Immature natural killer cell (primary cell): ENCODE results near the gene ABHD16B. TPM values are rescaled to one million over a fixed set of nuclear protein-coding genes. Genes with fewer than 3 reads are reported as not detected.

Source experiments
- DNase-seq, 3 donors: peaks; one replicate each; pipeline ENCODE4 v3.0.0; 2022; ENCODE audit warnings: mixed read lengths in 1 of 3
- H3K27ac Mint-ChIP-seq, 6 donors: one replicate each; pipeline ENCODE4 v1.8.0; 2020; ENCODE audit warnings: mixed read lengths in 6 of 6, mild to moderate bottlenecking in 5 of 6, inconsistent platforms in 4 of 6, moderate library complexity in 3 of 6
- H3K27me3 Mint-ChIP-seq, 3 donors: one replicate each; pipeline ENCODE4 v1.8.0; 2020 to 2021; ENCODE audit warnings: low read depth in 3 of 3, mild to moderate bottlenecking in 3 of 3, mixed read lengths in 3 of 3, moderate library complexity in 3 of 3, inconsistent platforms in 1 of 3
- H3K36me3 Mint-ChIP-seq, 3 donors: one replicate each; pipeline ENCODE4 v1.8.0; 2020; ENCODE audit warnings: mixed read lengths in 3 of 3, inconsistent platforms in 2 of 3, mild to moderate bottlenecking in 2 of 3
- H3K4me1 Mint-ChIP-seq, 2 donors: one replicate each; pipeline ENCODE4 v1.8.0; 2020; ENCODE audit warnings: inconsistent platforms in 2 of 2, mild to moderate bottlenecking in 2 of 2, mixed read lengths in 2 of 2, moderate library complexity in 1 of 2
- H3K4me3 Mint-ChIP-seq, 5 donors: one replicate each; pipeline ENCODE4 v1.8.0; 2020; ENCODE audit warnings: mild to moderate bottlenecking in 5 of 5, mixed read lengths in 5 of 5, inconsistent platforms in 3 of 5, moderate library complexity in 3 of 5
- H3K9me3 Mint-ChIP-seq, 6 donors: one replicate each; pipeline ENCODE4 v1.8.0; 2020; ENCODE audit warnings: mild to moderate bottlenecking in 6 of 6, mixed read lengths in 6 of 6, inconsistent platforms in 4 of 6, moderate library complexity in 3 of 6
- polyA plus RNA-seq, 3 donors: library from polyadenylated mRNA; unstranded; fragments of 300-500 nt; fragmentation: Illumina TruSeq; gene quantifications; one replicate each; pipeline ENCODE4 v1.2.3, GENCODE V29; 2021

ABHD16B gene
- polyA plus RNA-seq, 3 donors from 2014 or later = 0.34 TPM; not detected in 2

DNA sequence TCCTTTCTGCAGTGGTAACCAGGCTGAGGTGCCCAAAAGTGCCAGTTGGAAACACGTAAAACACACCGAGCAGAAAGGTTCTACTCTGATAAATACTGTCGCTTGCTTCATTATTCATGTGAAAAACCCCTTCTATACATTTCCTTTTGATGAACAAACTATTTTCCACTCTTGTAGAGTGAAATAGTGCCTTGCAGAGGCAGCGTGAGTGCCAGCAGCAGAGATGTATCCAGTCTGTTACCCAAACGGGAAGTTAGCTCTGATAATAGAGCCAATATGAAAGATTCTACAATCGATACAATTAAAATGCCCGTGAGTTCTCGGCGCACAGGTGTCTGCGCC lies 31.7 kb upstream of the ABHD16B start:
- DNase-seq = no peak
- Mint-ChIP-seq H3K4me3 (peak overlapping the region; percentile 84 to 90 (median 86)), H3K4me1 (peaks cover 9 to 12% of the 10 kb centered on the region in 2 donors), H3K9me3 (peaks cover 0 to 2% (median 0%) of the 10 kb centered on the region in 6 donors), H3K36me3 (no peaks in the 10 kb centered on the region), H3K27me3 (peaks cover 9 to 26% (median 13%) of the 10 kb centered on the region in 3 donors), H3K27ac (peak overlapping the region in 2 of 6 donors; percentile 43 to 69)

DNA sequence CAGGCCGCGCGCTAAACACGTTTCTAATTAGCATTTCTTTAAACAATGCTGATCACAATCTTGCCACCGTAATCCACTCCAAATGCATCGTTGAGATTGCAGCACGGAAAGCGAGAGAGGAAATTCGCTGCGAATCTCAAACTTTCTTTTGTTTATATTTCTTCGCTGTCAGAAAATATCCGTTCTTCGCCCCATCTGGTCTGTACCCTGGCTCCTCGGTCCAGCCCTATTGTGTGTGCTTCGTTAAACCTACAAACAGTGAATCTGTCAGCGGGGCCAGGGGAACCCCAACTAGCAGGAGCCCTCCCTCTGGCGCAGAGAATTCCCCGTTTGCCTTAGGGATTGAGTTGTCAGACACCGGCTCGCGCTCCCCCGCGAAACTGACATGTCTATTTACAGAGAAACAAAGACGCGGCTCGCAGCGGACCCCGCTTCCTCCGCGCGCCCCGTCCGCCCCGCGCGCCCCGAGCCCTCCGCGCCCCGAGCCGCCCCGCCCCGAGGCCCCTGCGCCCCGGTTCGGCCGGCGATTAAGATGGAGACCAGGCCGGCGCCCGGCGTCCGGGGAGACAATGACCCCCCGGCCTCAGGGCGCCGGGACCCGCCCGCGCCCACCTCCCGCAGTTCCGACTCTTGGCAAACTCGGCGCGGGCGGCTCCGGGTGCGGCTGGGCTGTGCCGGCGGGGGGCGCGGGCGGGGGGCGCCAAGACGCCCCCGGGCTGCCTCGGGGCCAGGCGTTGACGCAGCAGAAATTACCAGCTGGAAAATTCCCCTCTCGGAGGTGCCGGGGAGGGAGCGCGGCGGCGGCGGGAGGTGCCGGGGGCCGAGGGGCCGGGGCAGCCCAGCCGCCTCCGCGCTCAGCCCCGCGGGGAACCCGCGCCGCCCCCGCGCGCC lies 31.1 kb upstream of the ABHD16B start:
- peak overlapping the region in 2 of 6 donors; percentile 43 to 69 for H3K27ac Mint-ChIP-seq
- peaks cover 9 to 26% (median 14%) of the 10 kb centered on the region in 3 donors for H3K27me3 Mint-ChIP-seq
- peak overlapping the region; percentile 84 to 90 (median 86) for H3K4me3 Mint-ChIP-seq

DNA sequence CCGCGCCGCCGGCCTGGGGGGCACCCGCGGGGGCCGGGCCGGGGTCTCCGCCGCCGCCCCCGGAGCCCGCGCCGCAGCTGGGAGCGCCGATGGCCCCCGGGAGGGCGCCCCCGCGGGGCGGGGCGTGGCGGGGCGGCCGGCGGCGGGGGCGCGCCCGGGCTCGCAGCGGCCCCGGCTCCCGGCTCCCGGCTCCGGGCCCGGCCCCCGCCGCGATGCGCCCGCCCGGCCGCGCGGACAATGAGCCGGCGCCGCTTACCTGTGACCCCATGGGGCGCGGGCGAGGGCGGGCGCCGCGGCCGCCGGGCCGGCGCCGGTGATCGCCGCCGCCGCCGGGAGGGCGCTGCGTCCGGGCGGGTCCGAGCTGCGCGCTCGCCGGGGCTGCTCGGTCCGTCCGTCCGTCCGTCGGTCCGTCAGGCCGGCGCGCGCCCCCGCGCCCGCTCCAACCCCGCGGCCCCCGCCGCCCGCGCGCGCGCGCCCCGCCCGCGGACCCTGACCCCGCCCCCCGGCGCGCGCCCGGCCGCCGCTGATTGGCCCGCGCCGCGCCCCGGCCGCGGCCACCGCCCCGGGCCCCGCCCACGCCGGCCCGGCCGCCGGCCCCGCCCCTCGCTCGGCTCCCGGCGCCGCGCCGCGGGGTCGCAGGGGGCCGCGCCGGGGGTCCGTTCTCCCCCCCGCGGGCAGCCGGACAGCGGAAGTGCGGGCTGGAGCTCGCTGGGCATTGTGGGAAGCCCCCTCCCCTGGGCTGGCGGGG lies 30.3 kb upstream of the ABHD16B start, which contains the start of gene ZBTB46:
Gene ZBTB46 (minus strand): TSS at position 424 of the 748 bp plus-strand sequence. CDS start 40,507 bp downstream, outside the sequence.
- H3K27me3 Mint-ChIP-seq = peaks cover 9 to 26% (median 14%) of the 10 kb centered on the region in 3 donors
- H3K4me3 Mint-ChIP-seq = peak within 1 kb of the TSS; percentile 84 to 90 (median 86)
- no peak within 1 kb of the TSS for H3K27ac Mint-ChIP-seq
- peak in 1 of 3 donors; percentile 15 for DNase-seq
- peaks cover 9 to 12% of the 10 kb centered on the region in 2 donors for H3K4me1 Mint-ChIP-seq
- H3K36me3 Mint-ChIP-seq = no peaks in the 10 kb centered on the region
- peaks cover 0 to 2% (median 0%) of the 10 kb centered on the region in 6 donors for H3K9me3 Mint-ChIP-seq

More for the DNA sequence above, 31.1 kb upstream of the ABHD16B start:
- no peaks in the 10 kb centered on the region for H3K36me3 Mint-ChIP-seq
- peaks cover 9 to 12% of the 10 kb centered on the region in 2 donors for H3K4me1 Mint-ChIP-seq
- H3K9me3 Mint-ChIP-seq = peaks cover 0 to 2% (median 0%) of the 10 kb centered on the region in 6 donors
- no peak for DNase-seq

DNA sequence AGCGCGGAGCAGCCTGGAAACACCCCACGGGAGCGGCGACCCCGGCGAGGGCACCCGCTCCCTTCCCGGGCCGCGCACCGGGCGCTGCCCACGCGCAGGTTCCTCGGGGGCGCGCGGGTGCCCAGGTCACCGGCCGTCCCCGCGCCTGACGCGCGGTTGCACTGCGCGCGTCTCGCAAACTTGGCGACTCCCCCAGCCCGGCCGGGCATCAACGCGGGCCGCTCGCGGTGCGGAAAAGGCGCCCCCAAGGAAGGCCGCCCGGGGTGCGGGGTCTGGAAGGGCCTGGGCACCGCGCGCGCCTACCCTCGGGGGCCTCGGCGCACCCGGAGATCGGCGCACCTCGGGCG lies 29.7 kb upstream of the ABHD16B start:
- no peak for DNase-seq
- peaks cover 0 to 2% (median 0%) of the 10 kb centered on the region in 6 donors for H3K9me3 Mint-ChIP-seq
- H3K4me3 Mint-ChIP-seq = no peak overlapping the region
- peaks cover 9 to 26% (median 14%) of the 10 kb centered on the region in 3 donors for H3K27me3 Mint-ChIP-seq
- no peaks in the 10 kb centered on the region for H3K36me3 Mint-ChIP-seq
- H3K27ac Mint-ChIP-seq = no peak overlapping the region
- peaks cover 9 to 12% of the 10 kb centered on the region in 2 donors for H3K4me1 Mint-ChIP-seq

DNA sequence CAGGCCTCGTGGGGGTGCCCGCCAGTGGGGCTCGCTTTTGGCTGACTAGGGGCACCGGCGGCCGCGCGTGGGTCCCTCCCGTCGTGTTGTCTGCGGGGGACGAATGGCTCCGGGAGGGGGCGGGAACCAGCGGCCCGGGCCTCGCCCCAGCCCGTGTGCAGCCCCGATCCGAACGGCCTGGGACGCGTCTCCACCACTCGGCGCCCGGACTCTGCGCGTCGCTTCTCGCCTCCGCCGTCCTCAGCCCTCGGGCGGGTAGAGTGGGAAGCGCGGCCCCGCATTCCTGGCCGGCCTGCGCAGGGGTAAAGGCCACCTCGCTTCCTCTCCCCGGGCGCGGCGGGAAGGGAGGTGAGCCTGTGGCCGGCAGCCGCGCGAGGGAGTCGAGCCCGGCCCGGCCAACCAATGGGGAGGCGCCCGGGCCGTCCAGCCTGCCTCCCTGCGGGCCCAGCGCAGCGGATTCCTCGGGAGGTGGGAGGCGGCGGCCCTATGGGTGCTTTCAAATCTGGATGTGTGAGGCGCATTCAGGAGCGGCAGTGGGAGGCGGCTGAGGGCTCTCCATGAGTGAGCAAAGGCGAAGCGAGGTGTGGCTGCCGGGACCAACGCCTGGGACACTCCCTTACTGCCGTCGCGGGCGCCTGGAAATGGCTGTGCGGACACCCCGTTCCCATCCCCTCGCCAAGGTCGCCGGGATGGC lies 29.2 kb upstream of the ABHD16B start:
- no peak overlapping the region for H3K27ac Mint-ChIP-seq
- peak overlapping the region in 3 of 5 donors; percentile 18 to 41 (median 18) for H3K4me3 Mint-ChIP-seq
- H3K9me3 Mint-ChIP-seq = peaks cover 0 to 2% (median 0%) of the 10 kb centered on the region in 6 donors

DNA sequence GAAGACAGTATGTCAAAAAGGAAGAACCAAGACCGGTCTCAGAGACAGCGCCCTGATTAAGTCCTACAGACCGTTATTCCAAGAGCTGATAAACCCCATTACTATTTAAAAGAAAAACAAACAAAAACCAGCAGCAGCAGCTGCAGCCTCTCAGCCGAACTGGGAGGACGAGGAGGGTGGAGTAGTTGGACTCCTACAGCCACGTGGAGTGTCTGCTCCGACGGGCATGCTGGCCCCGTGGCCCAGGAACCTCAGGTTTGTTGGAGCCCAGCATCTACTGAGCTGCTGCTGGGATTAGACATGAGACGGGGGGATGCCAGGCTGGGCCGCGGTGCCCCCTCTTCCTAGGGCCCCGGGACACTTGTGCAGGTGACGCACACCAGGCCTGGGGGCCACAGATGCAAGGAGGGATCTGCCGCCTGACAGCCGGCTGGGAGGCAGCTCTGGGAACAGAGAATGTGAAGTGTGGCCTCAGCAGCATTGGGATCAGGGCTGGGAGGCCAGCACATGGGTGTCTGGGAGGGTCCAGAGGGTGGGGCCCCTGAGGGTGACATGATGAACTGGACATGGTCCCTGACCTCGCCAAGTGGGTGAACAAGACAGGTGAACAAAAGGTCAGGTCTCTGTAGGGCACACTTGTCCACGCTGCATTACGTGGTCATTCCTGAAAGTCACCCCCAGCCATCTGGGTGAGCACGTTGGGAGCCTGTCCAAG lies 27.4 kb upstream of the ABHD16B start:
- Mint-ChIP-seq H3K27ac (no peak overlapping the region), H3K4me3 (peak overlapping the region; percentile 4 to 52 (median 23)), H3K4me1 (peaks cover 9 to 12% of the 10 kb centered on the region in 2 donors), H3K27me3 (peaks cover 11 to 24% (median 14%) of the 10 kb centered on the region in 3 donors), H3K9me3 (peaks cover 0 to 2% (median 0%) of the 10 kb centered on the region in 6 donors), H3K36me3 (no peaks in the 10 kb centered on the region)
- DNase-seq = no peak

More for the DNA sequence above, 29.2 kb upstream of the ABHD16B start:
- Mint-ChIP-seq H3K27me3 (peaks cover 9 to 24% (median 14%) of the 10 kb centered on the region in 3 donors), H3K4me1 (peaks cover 9 to 12% of the 10 kb centered on the region in 2 donors), H3K36me3 (no peaks in the 10 kb centered on the region)
- DNase-seq = no peak

DNA sequence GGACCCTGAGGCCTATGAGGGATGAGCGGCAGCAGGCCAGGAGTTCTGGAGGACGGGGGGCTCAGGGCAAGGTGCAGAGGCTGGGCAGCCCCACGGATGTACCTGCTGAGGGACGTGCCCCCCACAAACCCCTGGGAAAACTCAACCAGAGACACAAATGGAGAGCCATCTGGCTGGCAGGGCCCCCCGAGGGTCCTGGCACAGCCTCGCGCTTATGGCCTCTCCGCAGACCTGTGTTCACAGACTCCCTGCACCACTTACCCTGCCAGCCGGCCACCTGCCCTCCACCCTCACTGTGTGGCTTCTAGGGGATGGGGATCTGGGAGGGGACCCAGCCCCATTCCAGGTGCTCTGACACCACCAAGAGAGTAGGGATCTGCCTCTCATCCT lies 26.8 kb upstream of the ABHD16B start:
- Mint-ChIP-seq H3K4me3 (no peak overlapping the region), H3K27ac (no peak overlapping the region), H3K4me1 (peaks cover 7 to 8% of the 10 kb centered on the region in 2 donors), H3K36me3 (no peaks in the 10 kb centered on the region), H3K9me3 (no peaks in the 10 kb centered on the region), H3K27me3 (peaks cover 9 to 18% (median 13%) of the 10 kb centered on the region in 3 donors)
- DNase-seq = no peak

DNA sequence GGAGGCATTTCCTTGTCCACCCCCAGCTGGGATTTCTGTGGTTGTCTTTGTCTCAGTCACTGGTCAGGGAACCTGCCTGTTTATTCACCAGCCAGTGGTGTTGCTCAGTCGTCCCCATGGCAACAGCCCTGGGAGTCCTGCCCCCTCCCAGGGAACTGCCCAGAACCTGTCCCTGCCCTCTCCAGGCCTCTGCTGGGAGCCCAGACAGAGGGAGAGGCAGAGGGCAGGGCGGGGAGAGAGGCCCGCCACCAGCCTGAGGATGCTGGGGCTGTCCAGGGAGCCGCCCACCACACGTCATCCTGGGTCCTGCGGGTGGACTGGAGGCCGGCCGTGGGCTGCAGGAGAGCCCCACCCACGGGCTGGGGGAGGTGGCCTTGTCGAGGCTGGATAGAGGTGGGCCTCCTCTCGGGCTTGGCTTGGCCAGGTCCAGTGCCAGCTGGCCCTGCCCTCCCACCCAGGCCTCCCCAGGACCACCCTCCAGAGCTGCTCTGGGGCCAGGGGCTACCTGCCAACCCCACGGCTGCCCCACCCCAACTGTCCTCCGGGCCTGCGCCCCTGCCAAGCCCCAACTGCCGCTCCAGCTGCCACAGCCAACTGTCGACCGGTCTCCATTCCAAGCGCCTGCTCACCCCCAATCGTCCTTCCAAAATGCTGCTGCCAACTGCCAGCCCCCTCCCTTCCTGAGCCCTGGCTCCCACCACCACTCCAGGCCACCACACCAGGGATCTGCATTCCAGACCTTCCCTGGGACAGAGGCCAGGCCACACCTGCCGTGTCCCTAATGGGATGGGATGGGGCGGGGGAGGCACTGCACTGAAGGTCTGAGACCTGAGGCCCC lies 26.1 kb upstream of the ABHD16B start:
- peaks cover 4 to 12% (median 8%) of the 10 kb centered on the region in 3 donors for H3K27me3 Mint-ChIP-seq
- no peaks in the 10 kb centered on the region for H3K9me3 Mint-ChIP-seq
- no peak for DNase-seq
- H3K4me1 Mint-ChIP-seq = peaks cover 0 to under 1% of the 10 kb centered on the region in 2 donors
- no peak overlapping the region for H3K27ac Mint-ChIP-seq
- no peak overlapping the region for H3K4me3 Mint-ChIP-seq
- no peaks in the 10 kb centered on the region for H3K36me3 Mint-ChIP-seq

DNA sequence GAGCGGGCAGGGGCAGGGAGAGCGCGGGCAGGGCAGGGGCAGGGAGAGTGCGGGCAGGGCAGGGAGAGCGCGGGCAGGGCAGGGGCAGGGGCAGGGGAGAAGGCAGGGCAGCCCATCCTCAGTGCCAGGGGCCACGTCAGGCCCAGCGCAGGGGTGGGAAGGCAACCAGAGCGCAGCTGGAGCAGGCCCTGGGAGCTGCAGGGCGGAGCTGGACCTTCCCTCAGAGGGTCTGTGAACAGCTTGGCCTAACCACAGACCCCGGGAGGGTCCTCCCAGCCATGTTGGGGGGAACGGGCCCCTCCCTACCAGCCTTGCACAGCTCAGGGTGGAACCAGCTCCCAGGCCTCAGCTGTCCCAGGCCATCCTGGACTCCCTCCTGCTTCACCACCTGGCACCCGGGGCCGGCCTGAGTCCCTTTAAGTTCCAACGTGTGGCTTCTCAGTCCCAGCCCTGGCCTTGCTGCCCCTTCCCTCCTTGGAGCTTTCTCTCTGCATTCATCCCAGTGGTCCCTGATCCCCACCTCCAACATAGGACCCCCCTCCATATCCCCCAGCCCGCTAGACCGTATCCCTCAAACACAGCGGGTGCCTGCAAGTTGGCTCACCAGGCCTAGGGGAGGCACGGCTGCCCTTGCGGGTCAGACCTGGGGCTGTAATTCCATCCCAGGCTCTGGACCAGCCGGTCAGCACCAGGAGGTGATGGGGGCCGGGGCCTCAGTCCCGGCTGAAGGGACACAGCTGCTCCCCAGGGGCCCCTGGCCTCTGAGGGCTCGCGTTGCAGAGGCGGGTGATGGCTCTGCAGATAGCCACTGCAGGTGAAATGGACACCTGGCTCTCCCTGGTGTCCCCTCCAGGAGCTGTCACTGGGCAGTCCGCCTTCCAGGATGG lies 24.6 kb upstream of the ABHD16B start:
- H3K36me3 Mint-ChIP-seq = no peaks in the 10 kb centered on the region
- H3K4me1 Mint-ChIP-seq = no peaks in the 10 kb centered on the region
- no peak overlapping the region for H3K4me3 Mint-ChIP-seq
- H3K27me3 Mint-ChIP-seq = peaks cover 4 to 12% (median 12%) of the 10 kb centered on the region in 3 donors
- no peaks in the 10 kb centered on the region for H3K9me3 Mint-ChIP-seq
- no peak for DNase-seq
- no peak overlapping the region for H3K27ac Mint-ChIP-seq

DNA sequence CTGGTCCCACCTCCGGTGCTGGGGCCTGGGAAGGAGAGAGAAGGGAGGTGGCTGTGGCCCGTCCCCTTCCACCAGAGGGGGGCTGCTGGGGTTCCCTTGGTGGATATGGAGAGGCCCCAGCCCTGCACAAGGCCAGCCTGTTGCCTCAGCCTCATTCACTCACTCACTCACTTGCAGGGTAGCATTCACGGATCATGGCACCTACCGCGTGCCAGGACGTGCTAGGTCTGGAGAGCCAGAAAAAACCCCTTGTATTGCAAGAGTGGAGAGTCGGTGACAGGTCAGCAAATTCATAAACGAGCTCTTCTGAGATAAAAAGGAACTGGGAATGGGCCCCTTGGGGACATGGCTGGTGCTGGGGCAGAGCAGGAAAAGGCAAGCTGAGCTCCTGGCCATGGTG lies 23.8 kb upstream of the ABHD16B start:
- Mint-ChIP-seq H3K4me1 (no peaks in the 10 kb centered on the region), H3K36me3 (no peaks in the 10 kb centered on the region), H3K9me3 (no peaks in the 10 kb centered on the region), H3K27me3 (peaks cover 4 to 15% (median 14%) of the 10 kb centered on the region in 3 donors), H3K27ac (peak overlapping the region in 1 of 6 donors; percentile 40), H3K4me3 (no peak overlapping the region)
- DNase-seq = no peak

DNA sequence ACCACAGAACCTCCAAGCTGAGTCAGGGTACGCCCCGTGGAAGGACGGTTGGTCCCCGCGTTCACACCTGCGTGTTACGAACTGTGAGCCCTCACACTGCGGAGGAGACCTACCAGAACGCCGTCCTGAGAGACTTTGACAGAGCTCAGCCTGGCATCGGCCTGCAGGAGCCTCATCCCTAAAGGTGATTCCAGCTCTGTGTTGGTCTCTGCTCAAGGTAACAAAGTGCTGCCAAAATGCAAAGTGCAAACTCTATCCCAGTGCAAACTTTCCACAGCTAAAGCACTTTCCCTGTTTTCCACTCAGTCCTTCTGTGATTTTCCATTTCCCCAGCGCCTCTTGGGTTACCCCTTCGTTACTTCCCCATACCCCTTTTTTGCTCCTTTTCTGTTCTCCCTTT lies 21.7 kb upstream of the ABHD16B start:
- Mint-ChIP-seq H3K27ac (no peak overlapping the region), H3K27me3 (peaks cover 6 to 14% (median 9%) of the 10 kb centered on the region in 3 donors), H3K36me3 (no peaks in the 10 kb centered on the region), H3K9me3 (no peaks in the 10 kb centered on the region), H3K4me1 (peaks cover 0 to 3% of the 10 kb centered on the region in 2 donors), H3K4me3 (no peak overlapping the region)
- no peak for DNase-seq
